Loucy (cell line): ENCODE data around the gene FOXQ1.

Experiments used
- H2AFZ ChIP-seq: fragments of 200-600 bp; sonication (generic); 2 replicates; pipeline ENCODE4 v1.6.0; 2016; ENCODE audit warnings: antibody characterized with exemption, mild to moderate bottlenecking, low read length, moderate library complexity
- H3F3A ChIP-seq: fragments of 200-600 bp; 2 replicates; pipeline ENCODE4 v1.6.0; 2016; ENCODE audit warnings: antibody characterized with exemption, low read depth, mild to moderate bottlenecking
- H3K27me3 ChIP-seq: fragments of 200-600 bp; sonication (generic); 2 replicates; pipeline ENCODE4 v1.6.1; 2014; ENCODE audit warnings: low read length, mild to moderate bottlenecking; ENCODE audit not compliant: insufficient read depth, poor library complexity, severe bottlenecking
- H3K36me3 ChIP-seq: fragments of 200-600 bp; sonication (generic); 2 replicates; pipeline ENCODE4 v1.6.1; 2016; ENCODE audit warnings: low read length; ENCODE audit not compliant: insufficient read depth
- H3K4me1 ChIP-seq: fragments of 200-600 bp; sonication (generic); 2 replicates; pipeline ENCODE4 v1.5.1; 2014; ENCODE audit warnings: low read length, mild to moderate bottlenecking; ENCODE audit not compliant: insufficient read depth, poor library complexity, severe bottlenecking
- H3K4me2 ChIP-seq: fragments of 200-600 bp; sonication (generic); 2 replicates; pipeline ENCODE4 v1.6.0; 2014; ENCODE audit warnings: antibody characterized with exemption, low read length, low read depth, mild to moderate bottlenecking; ENCODE audit not compliant: poor library complexity, severe bottlenecking
- H3K4me3 ChIP-seq: fragments of 200-600 bp; sonication (generic); 2 replicates; pipeline ENCODE4 v1.5.1; 2014; ENCODE audit warnings: low read length, mild to moderate bottlenecking, mixed read lengths; ENCODE audit not compliant: poor library complexity, severe bottlenecking
- H3K79me2 ChIP-seq: fragments of 200-600 bp; sonication (generic); 2 replicates; pipeline ENCODE4 v1.6.1; 2014; ENCODE audit warnings: low read length; ENCODE audit not compliant: insufficient read depth
- H3K9ac ChIP-seq: fragments of 200-600 bp; sonication (generic); 2 replicates; pipeline ENCODE4 v1.6.0; 2014; ENCODE audit warnings: mild to moderate bottlenecking, low read depth, low read length, moderate library complexity; ENCODE audit not compliant: poor library complexity, severe bottlenecking
- H3K9me2 ChIP-seq: fragments of 200-600 bp; sonication (generic); replicated peaks from 2 replicates; pipeline ENCODE4 v1.6.1; 2016; ENCODE audit warnings: low read depth, low read length, mixed read lengths
- H3K9me3 ChIP-seq: fragments of 200-600 bp; sonication (generic); 2 replicates; pipeline ENCODE4 v1.6.1; 2014; ENCODE audit warnings: mild to moderate bottlenecking, antibody characterized with exemption, low read length, low read depth; ENCODE audit not compliant: insufficient read depth
- H4K20me1 ChIP-seq: fragments of 200-600 bp; sonication (generic); 2 replicates; pipeline ENCODE4 v1.6.0; 2014; ENCODE audit warnings: antibody characterized with exemption, low read length, mild to moderate bottlenecking; ENCODE audit not compliant: insufficient read depth, poor library complexity, severe bottlenecking
- EZH2phosphoT487 ChIP-seq: fragments of 200-600 bp; IDR thresholded peaks from 2 replicates; pipeline ENCODE4 v1.6.1; 2018; ENCODE audit warnings: antibody characterized with exemption, mild to moderate bottlenecking, moderate library complexity, borderline replicate concordance
- TF ChIP-seq, protein P1 (sequence below): fragments of 200-600 bp; sonication (generic); conservative IDR thresholded peaks from 2 replicates; pipeline ENCODE4 v1.5.1; 2014; ENCODE audit warnings: mild to moderate bottlenecking, antibody characterized with exemption, low read length

The FOXQ1 gene

DNA sequence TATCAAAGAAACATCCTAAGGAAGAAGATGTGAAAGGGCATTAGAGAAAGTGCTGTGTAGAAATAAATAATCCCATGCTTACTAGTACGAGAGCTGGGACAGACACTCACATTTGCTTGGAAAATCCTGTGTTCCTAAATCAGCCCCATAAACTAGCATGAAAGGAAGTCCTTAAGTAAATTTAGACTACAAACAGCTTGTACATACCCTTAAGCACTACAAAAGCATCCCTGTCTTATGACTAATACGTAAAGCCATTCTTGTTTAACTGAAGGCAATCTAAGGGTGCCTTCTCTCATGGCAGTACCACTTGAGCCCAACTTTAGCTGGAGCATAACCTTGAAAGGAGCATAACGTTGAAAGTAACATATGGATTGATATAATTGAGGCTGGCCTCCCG lies 15.4 kb upstream of the FOXQ1 start:
- Histone ChIP-seq H3K4me2 (no peak overlapping the region), H3K4me3 (no peak overlapping the region), H3K27me3 (no peaks in the 10 kb centered on the region)

DNA sequence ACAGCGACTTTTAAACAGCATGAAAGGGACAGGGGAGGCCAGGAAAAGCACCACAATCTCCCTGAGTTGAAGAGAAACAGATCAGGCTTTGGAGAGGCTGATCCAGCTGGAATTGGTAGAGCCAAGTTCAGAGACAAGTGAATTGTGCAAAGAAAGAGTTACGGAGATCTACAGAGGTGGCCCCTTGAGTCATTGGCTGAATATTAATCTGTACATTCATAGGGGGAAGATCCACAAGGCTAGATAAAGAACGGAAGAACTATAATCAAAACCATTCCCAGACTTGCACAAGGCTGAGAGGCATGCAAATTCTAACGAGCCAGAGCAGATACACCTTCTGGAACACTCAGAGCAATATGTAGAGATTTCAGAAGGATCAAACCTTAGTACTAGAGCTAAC lies 14.2 kb upstream of the FOXQ1 start:
- Histone ChIP-seq H3K27me3 (no peaks in the 10 kb centered on the region), H3F3A (no peaks in the 10 kb centered on the region), H3K4me2 (no peak overlapping the region), H3K4me3 (no peak overlapping the region), H3K9ac (no peak overlapping the region), H2AFZ (no peak overlapping the region), H3K36me3 (no peaks in the 10 kb centered on the region), H3K9me2 (no peaks in the 10 kb centered on the region), H3K9me3 (no peaks in the 10 kb centered on the region), H4K20me1 (no peaks in the 10 kb centered on the region), H3K79me2 (no peaks in the 10 kb centered on the region), H3K4me1 (peaks cover 19% of the 10 kb centered on the region)
- TF ChIP-seq, protein P1, sequence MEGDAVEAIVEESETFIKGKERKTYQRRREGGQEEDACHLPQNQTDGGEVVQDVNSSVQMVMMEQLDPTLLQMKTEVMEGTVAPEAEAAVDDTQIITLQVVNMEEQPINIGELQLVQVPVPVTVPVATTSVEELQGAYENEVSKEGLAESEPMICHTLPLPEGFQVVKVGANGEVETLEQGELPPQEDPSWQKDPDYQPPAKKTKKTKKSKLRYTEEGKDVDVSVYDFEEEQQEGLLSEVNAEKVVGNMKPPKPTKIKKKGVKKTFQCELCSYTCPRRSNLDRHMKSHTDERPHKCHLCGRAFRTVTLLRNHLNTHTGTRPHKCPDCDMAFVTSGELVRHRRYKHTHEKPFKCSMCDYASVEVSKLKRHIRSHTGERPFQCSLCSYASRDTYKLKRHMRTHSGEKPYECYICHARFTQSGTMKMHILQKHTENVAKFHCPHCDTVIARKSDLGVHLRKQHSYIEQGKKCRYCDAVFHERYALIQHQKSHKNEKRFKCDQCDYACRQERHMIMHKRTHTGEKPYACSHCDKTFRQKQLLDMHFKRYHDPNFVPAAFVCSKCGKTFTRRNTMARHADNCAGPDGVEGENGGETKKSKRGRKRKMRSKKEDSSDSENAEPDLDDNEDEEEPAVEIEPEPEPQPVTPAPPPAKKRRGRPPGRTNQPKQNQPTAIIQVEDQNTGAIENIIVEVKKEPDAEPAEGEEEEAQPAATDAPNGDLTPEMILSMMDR: no peak
- TF ChIP-seq EZH2phosphoT487: no peak

More for the DNA sequence above, 15.4 kb upstream of the FOXQ1 start:
- peaks cover 19% of the 10 kb centered on the region for H3K4me1 ChIP-seq
- TF ChIP-seq EZH2phosphoT487: no peak
- TF ChIP-seq, protein P1: no peak
- no peaks in the 10 kb centered on the region for H3K36me3 ChIP-seq
- no peaks in the 10 kb centered on the region for H3K9me2 ChIP-seq
- no peak overlapping the region for H3K9ac ChIP-seq
- no peaks in the 10 kb centered on the region for H4K20me1 ChIP-seq
- no peaks in the 10 kb centered on the region for H3F3A ChIP-seq
- no peaks in the 10 kb centered on the region for H3K79me2 ChIP-seq
- H2AFZ ChIP-seq: no peak overlapping the region
- no peaks in the 10 kb centered on the region for H3K9me3 ChIP-seq

DNA sequence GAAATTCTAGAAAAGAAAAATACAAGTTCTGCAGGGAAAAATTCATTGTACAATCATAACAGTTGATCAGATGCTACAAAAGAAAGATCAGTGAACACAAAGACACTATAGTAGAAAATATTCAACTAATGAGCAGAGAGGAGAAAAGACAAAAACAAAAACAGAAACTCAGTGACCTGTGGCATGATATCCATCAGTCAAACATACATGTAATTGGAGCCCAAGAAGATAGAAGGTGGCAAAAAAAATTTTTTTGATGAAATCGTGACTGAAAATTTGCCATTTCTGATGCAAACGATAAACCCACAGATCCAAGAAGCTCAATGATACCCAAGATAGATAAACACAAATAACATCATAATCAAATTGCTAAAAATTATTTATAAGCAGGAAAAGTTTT lies 13.1 kb upstream of the FOXQ1 start:
- no peak overlapping the region for H3K4me3 ChIP-seq
- H3K36me3 ChIP-seq: no peaks in the 10 kb centered on the region
- no peak overlapping the region for H2AFZ ChIP-seq
- no peak overlapping the region for H3K9ac ChIP-seq
- H3K9me2 ChIP-seq: no peaks in the 10 kb centered on the region
- no peaks in the 10 kb centered on the region for H3F3A ChIP-seq
- H3K4me1 ChIP-seq: peaks cover 19% of the 10 kb centered on the region
- TF ChIP-seq, protein P1: no peak
- no peak for TF ChIP-seq EZH2phosphoT487
- no peaks in the 10 kb centered on the region for H3K79me2 ChIP-seq
- no peaks in the 10 kb centered on the region for H3K27me3 ChIP-seq
- no peak overlapping the region for H3K4me2 ChIP-seq
- no peaks in the 10 kb centered on the region for H3K9me3 ChIP-seq
- H4K20me1 ChIP-seq: no peaks in the 10 kb centered on the region
